ENCODE data around the gene SORCS2.

- TF ChIP-seq CTCF (IDR thresholded peaks at IDR 0.05): no peak
- no peak for TF ChIP-seq POLR2A (IDR thresholded peaks at IDR 0.05)
- TF ChIP-seq POLR2AphosphoS5 (IDR thresholded peaks at IDR 0.05): no peak
Measured at GRCh38 chr4:7575426-7575825, 383.1 kb downstream of the SORCS2 start.
